Endothelial cell of umbilical vein (primary cell): ENCODE measurements around the gene MFRP. TPM values are rescaled to one million over a fixed set of nuclear protein-coding genes. Genes with fewer than 3 reads are reported as not detected.

ENCODE experiments used
- BruUV-seq: library from RNA; stranded (reverse); fragments of 400-500 nt; replicated peaks from 2 replicates; lab custom pipeline; 2021; lab: Mats Ljungman, UMichigan
- CTCF ChIA-PET: fragments of 300-600, 350-600 bp; sonication (Branson Sonifier 250); formaldehyde crosslinking; loops from one replicate; lab custom pipeline; 2021; ENCODE audit warnings: antibody characterized with exemption, inconsistent platforms; lab: Charles Lee
- POLR2A ChIA-PET: fragments of 300-600, 350-600 bp; sonication (Branson Sonifier 250); formaldehyde crosslinking; loops from one replicate; lab custom pipeline; 2021; ENCODE audit warnings: antibody characterized with exemption, inconsistent platforms; lab: Charles Lee
- DNase-seq: peaks from one replicate; pipeline ENCODE4 v3.0.0-alpha.2; 2011; ENCODE audit warnings: low read depth, low spot score
- FAIRE-seq: peaks from 2 replicates; lab custom pipeline; 2011; peaks lifted over from hg19 to GRCh38; lab: Jason Lieb, UNC
- H2AFZ ChIP-seq: 2 replicates; pipeline ENCODE4 v1.6.0; 2012; ENCODE audit warnings: low read depth, low read length, control low read depth, inconsistent platforms
- H3K27ac ChIP-seq: 2 replicates; pipeline ENCODE4 v1.5.1; 2011; ENCODE audit warnings: low read depth, mild to moderate bottlenecking, control low read depth, low read length, moderate library complexity; ENCODE audit not compliant: insufficient read depth
- H3K27me3 ChIP-seq, 2 experiments: 2 replicates each; pipeline versions ENCODE4 v1.6.0 to v1.6.1; 2011; ENCODE audit warnings: low read length in 2 of 2, mixed read lengths in 1 of 2; ENCODE audit not compliant: control insufficient read depth in 2 of 2, insufficient read depth in 2 of 2
- H3K36me3 ChIP-seq, 2 experiments: 2 replicates in 1 of 2; 3 replicates in 1 of 2; pipeline ENCODE4 v1.5.1; 2011; ENCODE audit warnings: low read length in 2 of 2, mild to moderate bottlenecking in 1 of 2, moderate library complexity in 1 of 2; ENCODE audit not compliant: control insufficient read depth in 2 of 2, insufficient read depth in 2 of 2; ENCODE audit errors: extremely low read depth in 1 of 2
- H3K4me1 ChIP-seq: 3 replicates; pipeline ENCODE4 v1.5.1; 2011; ENCODE audit warnings: mild to moderate bottlenecking, low read length; ENCODE audit not compliant: control insufficient read depth, insufficient read depth; ENCODE audit errors: extremely low read depth
- H3K4me2 ChIP-seq: 2 replicates; pipeline ENCODE4 v1.6.1; 2011; ENCODE audit warnings: low read length, control low read depth, mixed read lengths; ENCODE audit not compliant: insufficient read depth
- H3K4me3 ChIP-seq, 3 experiments: fragments of 200-600 bp in 1 of 3; sonication (generic), shearing (Covaris generic) in 1 of 3; replicated peaks in 1 of 3; 2 replicates each; pipeline ENCODE4 v1.5.1; 2011 to 2016; ENCODE audit warnings: control low read depth in 3 of 3, low read length in 3 of 3, mild to moderate bottlenecking in 2 of 3, inconsistent platforms in 1 of 3, low read depth in 1 of 3, moderate library complexity in 1 of 3; ENCODE audit not compliant: insufficient read depth in 1 of 3
- H3K79me2 ChIP-seq: 2 replicates; pipeline ENCODE4 v1.6.0; 2012; ENCODE audit warnings: low read length, inconsistent platforms; ENCODE audit not compliant: control insufficient read depth, insufficient read depth
- H3K9ac ChIP-seq: replicated peaks from 2 replicates; pipeline ENCODE3; 2011; ENCODE audit warnings: low read length, control low read depth; ENCODE audit not compliant: insufficient read depth; ENCODE audit errors: extremely low read depth
- H3K9me1 ChIP-seq: replicated peaks from 3 replicates; pipeline ENCODE4 v1.6.0; 2011; ENCODE audit warnings: mild to moderate bottlenecking, low read length; ENCODE audit not compliant: control insufficient read depth, insufficient read depth; ENCODE audit errors: extremely low read depth
- H3K9me3 ChIP-seq: replicated peaks from 2 replicates; pipeline ENCODE4 v1.5.1; 2012; ENCODE audit warnings: low read length, inconsistent platforms; ENCODE audit not compliant: control insufficient read depth, insufficient read depth
- H4K20me1 ChIP-seq: replicated peaks from 2 replicates; pipeline ENCODE3; 2011; ENCODE audit warnings: mild to moderate bottlenecking, low read length; ENCODE audit not compliant: control insufficient read depth, insufficient read depth; ENCODE audit errors: extremely low read depth
- CTCF ChIP-seq, 2 donors: IDR thresholded peaks; 1 replicate in 1 of 2; 2 replicates in 1 of 2; pipeline ENCODE4 v1.5.1; 2011; ENCODE audit warnings: low read length in 2 of 2, mild to moderate bottlenecking in 2 of 2, moderate library complexity in 2 of 2, control low read depth in 1 of 2, inconsistent platforms in 1 of 2, low read depth in 1 of 2; ENCODE audit not compliant: insufficient read depth in 1 of 2; ENCODE audit errors: extremely low read depth in 1 of 2
- EZH2 ChIP-seq: IDR thresholded peaks from 2 replicates; pipeline ENCODE4 v1.6.1; 2012; ENCODE audit warnings: borderline replicate concordance, low read depth, mild to moderate bottlenecking, moderate library complexity, low read length, inconsistent platforms; ENCODE audit not compliant: severe bottlenecking
- FOS ChIP-seq: IDR thresholded peaks from 2 replicates; pipeline ENCODE4 v1.6.1; 2011; ENCODE audit warnings: mild to moderate bottlenecking, low read length, moderate library complexity, borderline replicate concordance; ENCODE audit not compliant: insufficient read depth
- GATA2 ChIP-seq: IDR thresholded peaks from 2 replicates; pipeline ENCODE4 v1.7.0; 2011; ENCODE audit warnings: low read depth, mild to moderate bottlenecking, moderate library complexity, mixed read lengths, low read length; ENCODE audit not compliant: insufficient read length, insufficient read depth
- JUN ChIP-seq: IDR thresholded peaks from 2 replicates; pipeline ENCODE4 v1.6.1; 2011; ENCODE audit warnings: borderline replicate concordance, low read depth; ENCODE audit not compliant: insufficient read length, insufficient read depth
- MAX ChIP-seq: IDR thresholded peaks from 2 replicates; pipeline ENCODE4 v1.6.1; 2011; ENCODE audit not compliant: insufficient read depth, insufficient read length
- MYC ChIP-seq: IDR thresholded peaks from one replicate; pipeline ENCODE4 v1.6.1; 2011; ENCODE audit warnings: mild to moderate bottlenecking, low read depth, low read length
- POLR2A ChIP-seq: IDR thresholded peaks from 2 replicates; pipeline ENCODE4 v1.6.1; 2012; ENCODE audit warnings: low read depth, mild to moderate bottlenecking, control low read depth, low read length
- POLR2AphosphoS5 ChIP-seq: IDR thresholded peaks from 2 replicates; pipeline ENCODE4 v1.6.1; 2012; ENCODE audit warnings: low read depth, mild to moderate bottlenecking, control low read depth, low read length, moderate library complexity; ENCODE audit not compliant: insufficient read depth
- dilution Hi-C: fragments of 300-500 bp; cut with MboI; formaldehyde crosslinking; loops from one replicate; pipeline ENCODE4 v1.15.0; 2019; ENCODE audit warnings: low sequenced_read_pairs; ENCODE audit not compliant: extremely low pct_ligation_motif_present
- intact Hi-C: fragments of 100-400 bp; cut with micrococcal nuclease; formaldehyde crosslinking; loops from one replicate; pipeline ENCODE4 v1.10.0; 2022
- polyA plus RNA-seq, 4 experiments: library from polyadenylated mRNA; depleted of rRNA in 3 of 4; stranded (reverse) in 3 of 4; unstranded in 1 of 4; fragments of >200 nt; gene quantifications; 2 replicates each; pipeline versions ENCODE4 v1.2.1 to v1.2.3, GENCODE V29; 2011 to 2012; ENCODE audit warnings: missing spikeins in 1 of 4
- total RNA-seq: library from RNA; stranded (reverse); gene quantifications from 2 replicates; pipeline ENCODE4 v1.2.3, GENCODE V29; 2021

Gene MFRP
- total and polyA plus RNA-seq, 2 donors (not counting 3 experiments of a cell fraction or from before 2014, with no cell fraction given): 0.08 TPM; not detected in 1

GRCh38 chr11:119305556-119306372 is 40.7 kb downstream of the MFRP start:
- DNase-seq: no peak
- BruUV-seq: no TSS peak

More at GRCh38 chr11:119305556-119306372, 40.7 kb downstream of the MFRP start:
- no peak overlapping the region for H3K27ac ChIP-seq
- no peaks in the 10 kb centered on the region for H4K20me1 ChIP-seq
- no peak for FAIRE-seq
- TF ChIP-seq MYC (no peak), POLR2A (no peak), EZH2 (no peak), CTCF (IDR thresholded peaks at IDR 0.05; ENCODE audit: extremely low read depth in 1 of 2, insufficient read depth in 1 of 2, low read depth in 1 of 2, low read length in 2 of 2) (no peak), POLR2AphosphoS5 (no peak), GATA2 (no peak), FOS (no peak), JUN (no peak), MAX (no peak)
- no peak overlapping the region for H2AFZ ChIP-seq
- intact Hi-C loops (loop anchor here (1.0 to 2.0 kb wide), 2 partner anchors 18 to 43 kb away; no protein-coding TSS in a partner anchor), dilution Hi-C loops (no loop called here)
- H3K79me2 ChIP-seq: peaks cover 1% of the 10 kb centered on the region
- ChIA-PET CTCF (interaction anchor here (8.7 to 9.7 kb wide), 2 partner anchors 13 to 33 kb away, joined by 68 to 136 read pairs; partner anchors contain the start of genes C1QTNF5 and MCAM), POLR2A (interaction anchor here (0.7 to 5.5 kb wide), 5 partner anchors 9 to 223 kb away, joined by 3 to 17 read pairs (median 4); partner anchors contain the start of gene MCAM)
- H3K4me1 ChIP-seq: peaks cover 2% of the 10 kb centered on the region
- no peak overlapping the region for H3K4me2 ChIP-seq
- no peaks in the 10 kb centered on the region for H3K9me1 ChIP-seq
- no peaks in the 10 kb centered on the region for H3K9me3 ChIP-seq
- H3K36me3 ChIP-seq: peaks cover 19 to 26% of the 10 kb centered on the region in 2 experiments
- H3K9ac ChIP-seq: no peak overlapping the region
- H3K27me3 ChIP-seq: no peaks in the 10 kb centered on the region
- no peak overlapping the region for H3K4me3 ChIP-seq
